ENCODE measurements around the gene FCER1G.

Gene FCER1G

DNA sequence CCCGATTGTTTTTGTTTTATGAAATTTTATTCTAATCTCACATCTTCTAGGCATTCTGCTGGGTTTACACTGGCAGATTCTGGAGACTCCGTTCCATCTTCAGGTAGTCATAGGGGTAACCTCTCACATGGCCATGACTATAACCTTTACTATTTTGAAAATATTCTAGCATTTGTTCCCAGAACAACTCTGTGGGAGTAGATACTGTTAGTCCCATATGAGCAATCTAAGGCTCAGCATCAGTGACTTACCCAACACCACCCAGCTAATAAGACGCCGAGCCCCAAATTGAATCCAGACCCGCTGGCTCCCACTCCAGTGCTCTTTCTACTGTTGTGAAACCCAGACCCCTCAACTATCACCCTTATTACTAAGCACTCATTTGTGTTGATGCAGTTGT, 26.1 kb upstream of the FCER1G start:
- DNase-seq: no peak

DNA sequence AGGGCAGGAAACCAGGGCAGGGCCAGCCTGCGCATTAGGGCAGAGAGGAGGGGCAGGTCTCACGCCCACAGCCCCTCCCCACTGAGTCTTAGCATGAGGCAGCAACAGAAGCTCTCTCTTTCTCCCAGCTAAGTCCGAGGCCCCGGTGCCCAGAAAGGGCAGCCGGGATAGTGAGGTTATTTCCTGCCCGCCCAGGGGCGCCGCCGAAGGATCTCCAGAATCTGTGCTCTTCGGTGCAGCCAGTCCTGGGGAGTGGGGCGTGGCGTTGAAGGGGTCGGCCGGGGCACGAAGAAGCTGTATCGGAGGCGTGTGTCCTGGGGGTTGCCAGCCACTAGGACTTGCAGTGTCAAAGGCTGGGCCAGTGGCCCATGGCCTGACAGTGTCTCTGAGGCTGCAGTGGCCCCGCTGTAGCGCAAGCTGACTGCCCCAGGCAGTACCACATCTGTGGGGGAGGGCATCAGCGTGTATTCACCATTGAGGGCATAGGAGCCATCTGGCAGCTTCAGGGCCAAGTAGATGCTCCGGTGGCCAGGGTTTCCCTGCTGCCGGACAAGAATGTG, 24.1 kb upstream of the FCER1G start:
- DNase-seq: no peak

DNA sequence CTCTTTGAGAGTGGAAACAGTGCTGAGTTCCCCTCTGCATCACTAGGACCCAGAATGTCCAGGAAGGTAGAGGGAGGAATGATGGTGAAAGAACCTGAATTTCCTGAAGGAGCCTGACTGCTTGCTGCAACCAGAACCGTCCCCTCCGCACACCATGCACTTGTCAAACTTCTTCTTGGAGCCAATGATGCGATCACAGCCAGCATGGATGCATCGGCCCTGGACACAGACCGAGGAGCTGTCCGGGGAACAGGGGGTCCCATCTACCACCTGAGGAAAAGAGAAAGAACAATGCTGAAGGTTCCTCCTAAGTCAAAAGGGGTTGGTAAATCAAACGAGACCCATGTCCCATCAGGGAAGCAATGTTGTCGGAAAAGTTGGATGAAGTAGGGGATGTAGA, 23.1 kb upstream of the FCER1G start:
- no peak for DNase-seq

DNA sequence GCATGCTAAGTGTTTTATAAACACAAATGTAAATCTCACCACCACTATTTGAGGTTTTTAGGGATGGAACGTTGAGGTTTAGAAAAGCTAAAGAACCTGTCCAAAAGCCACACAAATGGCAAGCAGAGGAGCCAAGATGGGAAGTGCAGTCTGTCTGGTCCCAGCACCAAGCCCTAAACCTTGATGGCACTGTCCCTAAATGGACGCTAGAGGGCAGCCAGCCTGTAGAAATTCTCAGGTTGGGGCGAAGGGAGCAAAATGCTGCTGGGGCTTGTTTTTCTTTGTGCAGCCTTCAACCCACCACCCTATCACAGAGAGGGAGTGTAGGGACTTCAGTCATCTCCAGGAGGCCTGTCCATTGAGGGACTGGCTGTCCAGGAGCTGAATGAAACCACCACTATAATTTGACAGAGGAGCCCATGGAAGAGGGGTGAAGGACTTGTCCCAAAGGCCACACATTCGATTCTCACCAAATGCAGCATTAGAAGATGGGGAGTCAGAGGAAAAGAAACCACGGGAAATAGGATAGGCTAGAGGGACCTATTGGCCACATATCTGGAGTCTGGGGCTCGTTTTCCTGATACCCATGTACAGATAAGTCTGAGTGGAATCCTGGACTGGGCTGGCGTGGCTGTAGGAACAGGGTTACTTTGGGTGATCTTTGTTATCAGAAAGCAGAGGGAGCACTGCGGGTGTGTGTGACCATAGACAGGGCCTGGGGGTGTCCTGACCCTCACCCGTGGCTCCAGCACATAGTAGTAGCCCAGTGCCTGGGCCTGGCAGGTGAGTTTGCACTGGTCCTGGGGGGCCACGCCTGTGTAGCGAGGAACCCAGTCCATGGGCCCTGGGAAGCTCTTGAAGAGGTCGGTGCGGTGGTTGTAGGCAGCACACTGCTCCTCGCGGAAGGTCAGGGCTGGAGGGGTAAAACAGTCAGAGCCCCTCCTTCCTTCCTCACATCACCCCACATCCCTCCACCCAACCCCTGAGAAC, 22.3 kb upstream of the FCER1G start:
- DNase-seq: peak in 3 of 4 experiments; percentile 34 to 43 (median 39)

DNA sequence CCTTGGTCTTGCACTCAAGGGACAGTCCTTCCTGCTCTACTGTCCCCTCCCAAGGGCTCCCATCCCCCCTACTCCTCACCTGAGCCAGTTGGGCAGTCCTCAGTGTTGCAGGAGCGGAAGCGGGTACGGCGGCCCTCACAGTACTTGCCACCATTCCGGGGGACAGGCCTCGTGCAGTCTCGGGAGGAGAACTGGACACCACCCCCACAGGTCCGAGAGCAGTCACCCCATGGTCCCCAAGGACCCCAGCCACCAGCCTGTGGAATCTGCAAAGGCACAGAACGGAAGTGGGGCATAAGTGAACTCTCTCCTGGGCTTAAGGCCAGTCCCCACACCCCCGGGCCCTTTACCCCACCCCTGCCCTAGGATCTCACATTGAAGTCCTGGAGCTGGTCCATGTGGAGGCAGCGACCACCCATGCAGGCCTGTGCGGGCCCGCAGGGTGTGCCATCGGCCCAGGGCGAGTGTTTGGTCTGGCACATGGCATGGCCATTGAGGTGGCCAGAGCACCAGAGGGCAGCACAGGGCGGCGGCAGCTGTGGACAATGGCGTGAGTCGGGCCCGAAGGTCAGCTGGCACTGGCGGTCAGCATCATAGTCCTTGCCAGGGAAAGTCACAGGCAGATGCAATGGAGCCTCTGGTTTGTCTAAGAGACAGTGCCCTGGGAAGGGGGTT, 21.4 kb upstream of the FCER1G start:
- no peak for DNase-seq

DNA sequence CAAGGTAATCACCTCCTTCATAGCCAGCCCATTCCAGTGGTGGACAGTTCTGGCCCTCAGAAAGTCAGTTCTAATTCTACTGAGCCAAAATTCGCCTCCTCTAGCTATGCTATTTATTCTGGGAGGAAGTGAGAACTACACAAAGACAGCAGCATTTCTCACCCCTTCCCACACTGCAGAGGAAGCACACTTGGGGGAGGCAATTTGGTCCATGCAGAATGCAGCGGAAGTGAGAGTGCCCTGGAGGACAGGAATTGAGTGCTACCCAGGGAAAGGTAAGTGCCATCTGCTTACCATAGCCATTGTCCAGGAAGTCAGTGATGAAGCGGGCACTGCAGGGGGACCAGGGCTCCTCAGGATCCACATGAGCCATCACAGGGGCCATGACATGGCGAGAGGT, 19.9 kb upstream of the FCER1G start:
- no peak for DNase-seq

DNA sequence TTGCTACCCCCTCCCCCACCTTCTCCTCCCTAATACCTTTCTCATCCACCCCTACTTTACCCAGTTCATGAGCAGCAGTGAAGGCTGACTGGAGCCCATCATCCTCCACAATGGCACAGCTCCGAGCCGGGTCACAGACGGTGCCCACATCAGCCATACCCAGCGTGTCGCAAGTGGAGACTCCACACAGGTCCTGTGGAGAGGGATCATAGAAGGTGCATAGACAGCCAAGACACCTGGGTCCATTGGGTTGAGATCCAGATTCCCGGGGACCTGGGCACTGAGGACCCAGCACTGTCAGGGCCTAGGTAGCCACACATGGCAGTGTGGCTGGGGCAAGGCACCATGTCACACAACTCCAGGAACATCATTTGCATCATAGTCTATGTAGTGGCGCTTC, 19.0 kb upstream of the FCER1G start:
- DNase-seq: no peak

DNA sequence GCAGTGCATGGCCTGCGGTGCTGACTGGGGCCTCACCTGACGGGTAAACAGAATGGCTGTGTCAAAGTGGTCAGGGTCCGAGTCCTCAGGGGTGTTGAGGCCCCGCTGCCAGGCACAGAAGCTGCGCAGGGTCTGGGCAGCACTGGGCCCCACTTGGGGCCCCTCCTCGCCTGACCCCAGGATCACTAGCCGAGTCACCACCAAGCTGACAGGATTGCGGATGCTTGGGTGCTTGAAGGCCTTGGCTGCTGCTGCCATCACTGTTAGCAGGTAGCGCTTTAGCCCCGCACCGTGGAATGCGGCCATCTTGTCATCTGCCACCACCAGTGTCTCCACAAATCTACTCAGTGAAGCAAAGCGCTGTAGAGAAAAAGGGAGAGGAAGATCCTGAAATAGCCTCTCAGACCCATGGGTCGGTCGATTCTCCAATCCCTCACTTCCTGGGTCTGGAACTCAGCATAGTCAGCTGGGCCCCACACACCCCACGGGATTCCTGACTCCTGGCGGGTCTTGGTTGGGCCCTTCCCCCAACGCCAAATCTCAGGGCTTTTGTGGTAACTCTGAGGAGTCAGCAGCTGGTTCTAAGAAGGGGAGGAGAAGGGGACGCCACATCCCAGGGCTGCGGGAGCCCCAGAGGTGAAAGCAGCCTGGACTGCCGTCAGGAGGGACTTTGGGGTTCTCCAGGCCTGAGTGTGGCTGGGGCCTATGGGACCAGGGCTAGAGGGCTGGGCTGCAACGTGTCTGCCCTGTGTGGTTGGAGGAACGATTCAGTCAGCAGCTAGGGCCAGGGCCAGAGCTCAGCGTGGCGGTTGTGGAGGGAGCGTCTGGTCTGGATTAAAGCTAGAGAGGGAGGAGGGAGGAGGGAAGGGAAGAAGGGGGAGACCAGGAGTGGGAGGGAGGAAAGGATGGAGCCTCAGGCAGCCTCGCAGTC, 18.3 kb upstream of the FCER1G start:
- no peak for DNase-seq

DNA sequence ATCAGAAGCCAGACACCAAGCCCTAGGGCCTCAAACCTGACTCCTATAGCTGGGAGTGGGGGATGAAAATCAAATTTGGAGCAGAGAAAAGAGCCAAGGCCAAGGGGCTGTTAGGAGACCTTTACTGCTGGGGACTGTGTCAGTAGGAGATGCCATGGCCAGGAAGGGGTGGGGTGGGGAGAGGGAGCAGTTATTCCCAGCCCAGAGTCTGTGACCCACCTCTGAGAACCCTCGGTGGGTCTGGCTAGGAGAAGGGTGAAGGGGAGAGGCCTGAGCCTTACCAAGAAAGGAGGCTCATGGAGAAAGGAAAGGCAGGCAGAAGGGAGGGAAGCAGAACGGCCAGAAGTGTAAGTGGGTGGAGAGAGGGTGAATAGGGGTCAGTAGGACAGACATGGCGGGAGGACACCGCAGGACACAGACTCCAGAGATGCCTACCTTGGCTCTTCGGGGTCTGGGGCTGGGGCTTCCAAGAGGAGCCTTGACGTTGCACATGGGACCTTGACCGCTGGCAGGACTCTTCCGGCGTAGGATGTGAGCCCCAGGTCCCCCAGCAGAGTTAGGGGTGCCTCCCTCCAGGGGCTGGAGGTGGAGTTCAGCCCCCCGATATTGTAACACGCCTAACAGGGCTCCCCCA, 17.4 kb upstream of the FCER1G start:
- no peak for DNase-seq

DNA sequence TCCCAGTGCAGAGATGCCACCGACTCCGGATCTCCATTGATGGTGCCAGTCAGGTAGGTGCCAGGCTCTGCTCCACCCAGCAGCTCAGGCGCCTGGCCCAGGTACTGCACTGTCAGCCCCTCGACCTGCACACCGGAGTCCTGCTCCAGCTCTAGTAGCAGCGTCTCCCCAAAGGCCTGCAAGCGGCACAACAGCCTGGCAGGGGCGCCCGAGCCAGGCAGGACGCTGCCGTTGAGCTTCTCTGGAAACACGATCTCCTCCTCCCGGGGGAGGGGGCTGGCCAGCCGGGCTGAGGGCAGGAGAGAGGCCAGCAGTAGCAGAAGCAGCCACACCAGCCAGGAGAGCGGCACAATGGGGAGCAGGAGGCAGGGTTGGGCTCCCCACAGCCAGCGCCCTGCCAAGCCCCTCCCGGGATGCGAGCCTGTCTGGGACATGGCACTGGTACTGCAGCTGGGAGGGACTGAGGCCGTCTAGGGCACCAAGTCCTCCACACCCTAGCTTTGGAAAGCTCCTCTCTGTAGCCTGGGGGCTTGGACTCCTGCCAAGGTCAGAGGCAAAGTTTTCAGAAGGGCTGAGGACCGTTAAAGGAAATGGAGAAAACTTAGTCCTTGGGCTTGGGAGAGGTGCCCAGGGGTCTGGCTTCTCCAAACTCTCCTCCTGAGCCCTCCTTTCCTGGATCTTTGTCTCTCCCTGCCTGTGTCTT, 16.8 kb upstream of the FCER1G start:
- DNase-seq: no peak

DNA sequence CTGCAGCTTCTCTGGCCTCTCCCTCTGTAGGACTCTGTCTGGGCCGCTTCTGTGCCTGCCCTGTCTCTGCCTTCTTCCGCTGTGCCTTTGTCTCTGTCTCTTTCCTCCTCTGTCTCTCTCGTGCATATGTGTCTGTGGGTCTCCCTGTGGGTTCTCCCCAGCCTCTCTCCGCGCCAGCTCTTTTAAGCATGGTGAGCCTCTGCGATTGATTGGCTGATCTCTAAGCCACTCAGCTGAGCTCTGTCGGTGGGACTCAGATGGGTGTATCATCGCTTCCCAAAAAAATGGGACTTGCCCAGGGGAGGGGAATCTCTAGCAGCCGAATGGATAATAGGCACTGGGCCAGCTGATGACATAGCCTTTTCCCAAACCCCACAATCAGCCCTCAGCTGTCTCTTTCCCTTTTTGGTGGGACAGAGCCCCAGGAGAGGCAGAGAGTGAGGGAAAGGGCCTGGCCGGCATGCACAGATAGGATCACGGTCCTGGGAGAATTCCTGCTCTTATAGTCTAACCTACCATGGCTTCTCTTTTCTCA, 16.1 kb upstream of the FCER1G start, which contains the start of gene ADAMTS4:
TSS of gene ADAMTS4 (minus strand) at position 158 of the 535 bp plus-strand sequence. CDS start 427 bp downstream, outside the sequence.
- DNase-seq: no peak

DNA sequence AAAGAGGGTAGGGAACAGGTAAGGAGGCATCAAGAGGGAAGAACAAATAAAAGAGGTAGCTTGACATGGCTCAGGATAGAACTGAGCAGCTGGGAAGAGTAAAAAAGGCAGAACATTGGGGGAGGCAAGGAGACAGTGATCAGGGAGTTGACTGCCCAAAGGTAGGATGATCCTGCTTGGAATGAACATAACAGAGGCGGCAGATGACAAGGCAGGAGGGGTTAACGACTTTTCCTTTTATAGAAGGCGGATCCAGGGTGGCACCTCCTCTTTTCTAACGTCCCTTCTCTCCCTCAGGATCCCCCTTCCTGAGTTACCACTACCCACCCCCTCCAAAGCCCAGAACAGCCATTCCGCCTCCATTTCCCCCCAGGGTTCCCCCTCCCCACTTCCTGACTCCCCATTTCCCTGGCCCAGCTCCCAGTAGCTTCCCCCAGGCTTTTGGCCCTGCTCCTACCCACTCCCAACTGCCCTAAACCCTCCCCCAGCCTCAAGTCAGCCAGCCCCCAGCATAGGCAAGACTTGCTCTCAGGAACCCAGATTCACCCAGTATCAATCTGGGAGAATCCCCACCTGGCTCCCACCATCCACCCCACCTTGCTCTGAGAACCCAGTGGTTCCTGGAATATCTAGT, 15.5 kb upstream of the FCER1G start:
- no peak for DNase-seq

DNA sequence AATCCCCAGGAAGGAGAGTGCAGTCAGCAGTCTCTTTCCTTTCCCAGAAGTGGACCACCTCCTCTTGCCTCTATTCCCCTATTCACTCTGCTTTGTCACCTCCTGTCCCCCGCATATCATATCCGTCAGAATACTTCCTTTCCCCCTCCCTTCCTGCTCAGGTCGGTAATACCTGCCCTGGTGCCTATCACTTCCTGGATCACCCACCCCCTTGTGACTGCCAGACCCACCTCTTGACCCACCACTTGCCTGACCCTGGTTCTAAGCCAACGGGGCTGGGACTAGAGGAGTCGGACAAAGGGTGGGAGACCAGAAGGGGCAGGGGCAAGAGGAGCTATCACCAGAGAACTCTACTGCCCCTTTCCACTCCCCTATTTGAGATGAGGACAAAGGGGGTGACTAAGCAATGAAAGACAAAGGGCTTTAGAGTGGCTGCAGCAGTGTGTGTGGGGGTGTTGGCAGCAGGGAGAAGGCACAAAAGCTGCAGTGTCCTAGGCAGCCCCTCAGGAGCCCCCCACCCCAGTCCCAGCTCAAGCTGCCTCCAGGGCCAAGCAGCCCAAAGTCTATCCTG, 14.6 kb upstream of the FCER1G start:
- no peak for DNase-seq

DNA sequence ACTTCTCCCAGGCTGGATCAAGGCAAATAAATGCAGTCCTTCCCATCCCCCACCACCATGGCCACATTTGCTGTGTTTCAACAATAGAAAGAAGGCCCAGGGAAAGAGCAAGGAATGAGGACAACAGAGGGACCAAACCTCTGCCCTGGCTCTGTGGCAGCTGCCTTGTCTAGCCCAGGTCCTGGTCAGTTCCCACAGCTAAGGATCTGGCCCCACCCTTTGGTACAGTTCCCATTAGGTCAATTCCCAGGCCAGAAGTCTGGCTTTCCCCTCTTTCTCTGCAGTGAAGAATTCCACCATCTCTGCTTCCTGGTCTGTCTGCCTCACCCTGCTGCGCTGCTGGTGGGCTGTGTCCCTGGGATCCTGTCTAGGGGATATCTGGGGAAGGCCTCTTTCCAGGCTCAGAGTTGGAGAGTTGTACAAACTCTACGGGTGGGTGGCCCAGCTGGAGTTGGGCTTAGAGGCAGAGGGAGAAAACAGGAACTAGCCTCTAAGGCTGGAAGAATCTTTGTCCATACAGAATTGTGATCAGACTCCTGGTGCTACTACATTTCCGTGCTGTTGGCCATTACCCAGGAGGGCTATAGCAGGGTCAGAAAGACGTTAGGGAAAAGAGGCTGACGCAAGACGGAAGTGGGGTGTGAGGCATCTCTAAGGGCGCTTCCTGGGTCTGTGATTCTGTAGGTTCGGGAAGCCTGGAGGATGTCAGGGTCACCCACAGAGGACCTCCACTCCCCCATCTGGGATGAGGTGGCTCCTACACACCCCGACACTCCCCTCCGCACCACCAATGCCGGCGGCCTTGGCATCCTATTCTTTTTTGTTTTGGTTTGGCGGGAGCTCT, 13.9 kb upstream of the FCER1G start:
- no peak for DNase-seq

DNA sequence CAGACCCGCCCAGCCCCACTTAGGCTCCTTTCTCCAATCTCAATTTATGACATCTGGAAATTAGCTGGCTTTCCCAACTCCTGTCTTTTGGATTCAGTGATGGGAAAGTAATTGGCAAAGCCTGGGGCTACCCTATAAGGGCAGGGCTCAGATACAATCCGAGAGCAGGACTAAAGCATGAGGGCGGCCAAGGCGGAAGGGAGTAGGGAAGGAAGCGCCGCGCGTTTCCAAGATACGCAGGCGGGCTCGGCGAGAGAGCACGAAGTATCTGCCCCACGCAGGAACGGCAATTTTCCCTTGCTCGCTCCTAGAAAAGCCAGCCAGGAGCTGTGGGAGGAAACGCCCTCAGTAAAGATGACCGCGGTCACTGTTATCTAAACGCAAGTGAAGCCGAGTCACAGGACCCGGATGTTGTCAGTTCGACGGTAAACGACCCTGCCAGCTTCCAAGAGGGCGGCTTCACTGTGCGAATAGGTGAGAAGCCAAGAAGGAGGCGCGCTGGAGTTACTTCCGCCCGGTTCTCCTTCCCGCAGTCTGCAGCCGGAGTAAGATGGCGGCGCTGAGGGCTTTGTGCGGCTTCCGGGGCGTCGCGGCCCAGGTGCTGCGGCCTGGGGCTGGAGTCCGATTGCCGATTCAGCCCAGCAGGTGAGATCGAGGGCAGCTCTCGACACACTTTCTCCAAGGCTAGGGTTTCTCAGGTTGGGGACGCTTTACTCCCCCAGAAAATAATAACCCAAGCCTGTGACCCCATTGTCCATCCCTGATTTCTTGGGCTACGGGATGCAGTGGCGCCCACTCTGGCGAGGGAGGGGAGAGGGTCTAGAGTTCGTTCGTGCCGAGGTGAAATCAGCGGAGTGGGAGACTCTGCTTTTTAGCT, 13.0 kb upstream of the FCER1G start, which contains the start of gene NDUFS2:
TSS of gene NDUFS2 (plus strand) at position 532 of the 877 bp plus-strand sequence. CDS start at position 551, 19 bp downstream.
- peak; percentile 84 to 90 (median 87) for DNase-seq

DNA sequence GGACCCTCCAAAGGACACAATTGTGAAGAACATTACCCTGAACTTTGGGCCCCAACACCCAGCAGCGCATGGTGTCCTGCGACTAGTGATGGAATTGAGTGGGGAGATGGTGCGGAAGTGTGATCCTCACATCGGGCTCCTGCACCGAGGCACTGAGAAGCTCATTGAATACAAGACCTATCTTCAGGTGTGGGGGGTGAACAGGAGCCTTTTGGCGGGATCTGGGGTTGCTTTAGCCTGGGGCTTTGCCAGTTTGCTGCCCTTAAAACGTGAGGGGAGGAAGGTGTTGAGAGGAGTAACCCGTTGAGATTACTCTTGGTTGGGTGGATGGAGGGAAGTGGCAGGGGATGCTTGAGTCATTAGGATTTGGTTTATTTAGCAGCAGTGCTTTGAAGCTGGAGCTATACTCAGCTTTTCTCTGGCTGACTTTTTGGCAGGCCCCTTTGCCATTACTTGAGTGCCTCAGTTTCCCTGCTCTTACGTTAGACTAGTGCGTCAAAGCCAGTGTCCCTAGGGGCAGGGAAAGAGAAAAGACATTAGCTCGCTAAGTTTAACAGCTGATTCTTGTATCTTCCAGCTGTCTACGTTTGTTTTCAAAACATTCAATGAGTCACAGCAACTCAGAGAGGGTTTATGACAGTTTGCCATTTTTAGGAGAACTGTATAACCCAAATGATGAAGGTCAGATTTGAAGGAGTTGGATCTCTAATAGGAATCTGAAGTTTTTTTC, 8.5 kb upstream of the FCER1G start:
- DNase-seq: no peak

DNA sequence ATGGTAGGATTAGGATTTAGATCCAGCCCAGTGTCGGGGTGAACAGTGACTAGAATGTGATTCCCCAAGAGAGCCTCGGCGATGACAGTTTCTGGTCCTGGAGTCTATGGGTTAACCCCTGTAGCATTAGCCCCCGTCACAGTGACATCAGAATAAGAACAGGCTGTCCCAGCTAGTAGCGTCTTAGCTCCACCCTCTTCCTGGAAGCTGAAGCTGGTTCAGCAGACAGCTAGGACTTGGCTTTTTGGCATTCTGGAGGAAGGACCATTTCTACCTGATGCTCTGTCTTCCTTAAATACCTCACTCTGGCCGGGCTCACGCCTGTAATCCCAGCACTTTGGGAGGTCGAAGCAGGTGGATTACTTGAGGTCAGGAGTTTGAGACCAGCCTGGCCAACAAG, 7.9 kb upstream of the FCER1G start:
- DNase-seq: no peak

Measured in activated CD4-positive, CD25-positive, alpha-beta regulatory T cell (primary cell).